Mammary microvascular endothelial cell (primary cell): ENCODE data around the gene SGPL1. TPM values are rescaled to one million over a fixed set of nuclear protein-coding genes. Genes with fewer than 3 reads are reported as not detected.

Experiments
- total RNA-seq: library from RNA; depleted of rRNA; stranded (reverse); fragments of >200 nt; gene quantifications from 2 replicates; pipeline ENCODE4 v1.2.3, GENCODE V29; 2015

SGPL1 gene
- 8.5 and 10.1 TPM in 2 replicates for total RNA-seq

GRCh38 chr10:70815504-70816219, at the start of gene SGPL1:
SGPL1 (plus strand) TSS chr10:70815948; CDS start chr10:70816854, 906 bp downstream.

GRCh38 chr10:70785190-70785589, 30.6 kb upstream of the SGPL1 start, which contains the start of gene TBATA:
TBATA (minus strand) TSS chr10:70785377; CDS start chr10:70783379, 1,998 bp downstream.

GRCh38 chr10:70887804-70888800, 72.4 kb downstream of the SGPL1 start, which contains the start of gene PCBD1:
PCBD1 (minus strand) TSS chr10:70888565; CDS start chr10:70888533, 32 bp downstream.

Other genes starting within 250 kb of the SGPL1 start
- not detected in 2 replicates for gene PRF1, start 213.2 kb upstream of the SGPL1 start, total RNA-seq
- not detected in 2 replicates for gene ADAMTS14, start 143.4 kb upstream of the SGPL1 start, total RNA-seq
- not detected in 2 replicates for gene TBATA, start 30.6 kb upstream of the SGPL1 start, total RNA-seq
- gene PCBD1, start 72.6 kb downstream of the SGPL1 start, total RNA-seq: 88.6 and 97.0 TPM in 2 replicates